GM10266 (cell line): Measurements from ENCODE around the gene KRT6A.

Experiments
- DNase-seq: peaks from one replicate; pipeline ENCODE4 v3.0.0; 2012; ENCODE audit errors: extremely low spot score
- TF ChIP-seq, protein P1 (sequence below): IDR thresholded peaks from 2 replicates; pipeline ENCODE4 v1.5.1; 2012; ENCODE audit warnings: mild to moderate bottlenecking, low read depth; ENCODE audit not compliant: control insufficient read depth, insufficient read depth; ENCODE audit errors: missing control alignments

The KRT6A gene

DNA sequence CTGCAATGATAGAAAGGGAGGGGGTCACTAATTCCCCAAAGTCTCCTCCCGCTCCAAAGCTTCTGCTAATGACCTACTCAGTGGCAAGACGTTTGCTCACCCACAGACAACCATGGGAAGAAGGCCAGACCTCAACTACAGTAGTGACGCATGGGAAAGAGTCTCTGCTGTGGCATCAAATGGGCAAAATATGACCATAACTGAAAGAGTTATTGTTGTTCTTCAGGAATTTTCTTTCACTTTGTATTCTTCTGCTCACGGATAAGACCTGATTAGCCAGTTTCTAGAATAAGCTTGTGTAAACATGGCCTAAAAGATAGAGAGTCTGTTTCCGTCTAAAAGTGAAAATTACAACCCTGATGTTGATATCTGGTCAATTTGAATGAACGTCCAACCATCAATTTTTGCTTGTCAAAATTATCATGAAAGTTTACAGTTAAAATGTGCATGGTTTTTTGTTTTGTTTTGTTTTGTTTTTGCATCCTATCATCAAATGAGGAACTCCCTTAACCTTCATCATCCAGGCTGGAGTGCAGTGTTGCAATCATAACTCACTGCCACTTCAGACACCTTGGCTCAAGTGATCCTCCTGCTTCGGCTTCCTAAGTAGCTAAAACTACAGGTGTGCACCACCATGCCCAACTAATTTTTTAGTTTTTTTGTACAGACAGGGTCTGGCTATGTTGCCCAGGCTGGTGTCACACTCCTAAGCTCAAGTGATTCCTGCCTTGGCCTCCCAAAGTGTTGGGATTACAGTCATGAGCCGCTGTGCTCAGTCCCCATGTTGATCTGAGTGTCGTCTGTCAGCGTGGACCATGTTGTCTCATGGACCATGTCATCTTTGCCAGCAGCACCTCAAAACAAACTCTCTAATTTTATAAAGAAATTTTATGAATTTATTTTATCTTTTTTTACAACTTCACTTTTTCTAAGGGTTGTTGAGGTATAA is 48.1 kb downstream of the KRT6A start:
- DNase-seq = no peak
- TF ChIP-seq, protein P1, sequence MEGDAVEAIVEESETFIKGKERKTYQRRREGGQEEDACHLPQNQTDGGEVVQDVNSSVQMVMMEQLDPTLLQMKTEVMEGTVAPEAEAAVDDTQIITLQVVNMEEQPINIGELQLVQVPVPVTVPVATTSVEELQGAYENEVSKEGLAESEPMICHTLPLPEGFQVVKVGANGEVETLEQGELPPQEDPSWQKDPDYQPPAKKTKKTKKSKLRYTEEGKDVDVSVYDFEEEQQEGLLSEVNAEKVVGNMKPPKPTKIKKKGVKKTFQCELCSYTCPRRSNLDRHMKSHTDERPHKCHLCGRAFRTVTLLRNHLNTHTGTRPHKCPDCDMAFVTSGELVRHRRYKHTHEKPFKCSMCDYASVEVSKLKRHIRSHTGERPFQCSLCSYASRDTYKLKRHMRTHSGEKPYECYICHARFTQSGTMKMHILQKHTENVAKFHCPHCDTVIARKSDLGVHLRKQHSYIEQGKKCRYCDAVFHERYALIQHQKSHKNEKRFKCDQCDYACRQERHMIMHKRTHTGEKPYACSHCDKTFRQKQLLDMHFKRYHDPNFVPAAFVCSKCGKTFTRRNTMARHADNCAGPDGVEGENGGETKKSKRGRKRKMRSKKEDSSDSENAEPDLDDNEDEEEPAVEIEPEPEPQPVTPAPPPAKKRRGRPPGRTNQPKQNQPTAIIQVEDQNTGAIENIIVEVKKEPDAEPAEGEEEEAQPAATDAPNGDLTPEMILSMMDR = no peak

DNA sequence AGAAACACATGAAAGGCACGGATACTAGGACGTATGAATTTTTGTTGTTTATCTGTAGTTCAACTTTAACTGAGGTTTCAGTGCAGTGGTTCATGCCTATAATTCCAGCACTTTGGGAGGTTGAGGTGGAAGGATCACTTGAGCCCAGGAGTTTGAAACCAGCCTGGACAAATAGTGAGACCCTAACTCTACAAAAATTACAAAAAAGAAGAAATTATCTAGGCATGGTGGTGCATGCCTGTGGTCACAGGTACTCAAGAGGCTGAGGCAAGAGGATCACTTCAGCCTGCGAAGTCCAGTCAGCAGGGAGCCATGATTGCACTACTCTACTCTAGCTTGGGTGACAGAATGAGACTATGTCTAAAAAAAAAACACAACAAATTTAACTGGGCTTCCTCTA is 49.1 kb downstream of the KRT6A start:
- no peak for DNase-seq
- TF ChIP-seq, protein P1 = no peak

DNA sequence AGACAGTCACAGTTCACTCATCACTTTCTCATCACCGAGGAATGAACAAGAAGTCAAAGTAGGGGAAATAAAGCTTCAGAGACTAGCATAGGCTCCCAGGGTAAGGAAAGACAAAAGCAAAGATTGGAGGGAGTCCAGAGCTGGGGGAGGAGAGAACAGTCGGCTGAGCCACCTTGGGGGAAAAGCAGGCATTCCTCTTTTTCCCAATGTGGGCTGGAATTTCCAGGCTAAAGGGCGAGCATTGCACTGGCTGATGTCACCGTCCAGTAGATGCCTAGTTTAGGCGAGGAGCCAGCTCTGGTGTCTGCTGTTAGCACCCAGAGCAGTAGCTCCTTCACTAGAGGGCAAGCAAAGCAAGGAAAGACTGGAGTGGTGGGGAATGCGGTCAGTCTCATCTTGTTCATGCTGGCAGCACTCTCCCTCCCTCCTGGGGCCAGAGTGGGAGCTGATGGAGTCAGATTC is 50.4 kb downstream of the KRT6A start:
- no peak for DNase-seq
- TF ChIP-seq, protein P1 = no peak

DNA sequence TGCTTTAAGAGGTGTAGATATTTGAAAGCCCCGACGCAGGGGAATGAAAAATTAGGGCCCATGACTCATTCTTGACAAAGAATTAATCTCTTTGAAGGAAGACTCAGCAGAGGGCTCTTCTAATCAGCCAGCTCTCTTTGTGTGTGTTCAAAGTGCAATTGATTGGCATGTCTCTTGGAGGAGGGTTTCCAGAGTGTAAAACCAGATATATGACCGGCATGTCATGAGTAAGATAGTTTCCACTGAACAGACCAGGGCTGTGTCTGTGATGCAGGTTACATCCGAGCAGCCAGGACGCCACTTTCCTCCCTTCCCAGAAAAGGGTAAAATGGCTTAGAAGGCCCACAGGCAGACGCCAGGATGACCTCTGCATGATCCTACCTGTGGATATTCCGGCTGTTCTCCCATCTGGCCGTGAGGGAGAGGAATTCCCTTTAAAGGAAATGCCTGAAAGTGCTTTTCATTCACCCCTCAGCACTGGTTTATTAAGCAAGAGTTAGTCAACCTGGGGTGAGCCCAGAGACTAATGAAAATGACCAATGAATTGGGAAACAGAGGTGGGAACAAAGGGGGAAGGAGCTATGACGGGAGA is 51.6 kb downstream of the KRT6A start:
- no peak for DNase-seq
- TF ChIP-seq, protein P1 = no peak

DNA sequence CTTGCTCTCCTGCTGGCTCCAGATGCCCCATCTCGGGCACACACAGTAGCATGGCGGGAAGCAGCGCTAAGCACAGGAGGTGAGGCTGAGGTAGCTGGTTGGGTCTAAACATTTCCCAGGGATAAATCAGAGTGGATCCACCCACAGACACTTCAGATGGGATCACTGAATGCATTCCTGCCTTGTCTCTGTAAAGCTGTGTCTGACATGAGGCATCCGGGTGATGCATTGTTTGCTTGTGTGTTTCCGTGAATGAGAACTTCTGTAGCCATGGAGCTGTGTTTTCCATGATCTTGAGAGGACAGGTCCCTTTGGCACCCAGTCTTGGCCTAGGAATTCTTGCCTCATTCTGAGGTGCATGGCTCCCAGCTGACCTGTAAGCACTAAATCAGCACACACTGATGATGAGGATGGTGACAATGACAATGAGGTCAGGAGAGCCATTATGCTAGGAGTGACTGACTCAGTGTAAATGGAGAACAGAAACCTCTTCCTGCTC is 52.2 kb downstream of the KRT6A start:
- TF ChIP-seq, protein P1 = no peak
- no peak for DNase-seq

DNA sequence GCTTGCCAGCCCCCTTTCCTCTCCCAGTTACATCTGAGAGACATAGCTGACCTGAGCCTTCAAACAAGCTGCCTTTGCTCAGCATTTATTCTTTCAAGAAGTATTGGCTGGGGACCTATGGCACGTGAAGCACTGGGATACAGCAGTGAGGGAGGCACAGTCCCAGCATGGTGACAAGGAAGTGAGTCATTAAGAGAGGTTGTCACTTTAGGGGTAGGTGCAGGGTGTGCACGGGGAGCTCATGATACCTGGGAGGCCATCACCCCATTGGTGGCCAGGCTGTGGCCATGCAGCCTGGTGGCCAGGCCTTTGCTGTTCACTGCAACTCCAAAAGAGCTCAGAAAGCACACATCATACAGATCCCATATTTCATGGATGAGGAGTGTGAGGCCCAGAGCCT is 53.2 kb downstream of the KRT6A start:
- TF ChIP-seq, protein P1 = no peak
- DNase-seq = no peak
